Measurements from ENCODE around the gene OR13J1. TPM values are rescaled to one million over a fixed set of nuclear protein-coding genes. Genes with fewer than 3 reads are reported as not detected.
"Not testable (repeated sequence)": the region's sequence is repeated elsewhere in the genome, so short reads cannot be mapped to it uniquely, and the experiment has no call there.

OR13J1 gene
- total RNA-seq, 3 donors from 2014 or later = not detected

DNA sequence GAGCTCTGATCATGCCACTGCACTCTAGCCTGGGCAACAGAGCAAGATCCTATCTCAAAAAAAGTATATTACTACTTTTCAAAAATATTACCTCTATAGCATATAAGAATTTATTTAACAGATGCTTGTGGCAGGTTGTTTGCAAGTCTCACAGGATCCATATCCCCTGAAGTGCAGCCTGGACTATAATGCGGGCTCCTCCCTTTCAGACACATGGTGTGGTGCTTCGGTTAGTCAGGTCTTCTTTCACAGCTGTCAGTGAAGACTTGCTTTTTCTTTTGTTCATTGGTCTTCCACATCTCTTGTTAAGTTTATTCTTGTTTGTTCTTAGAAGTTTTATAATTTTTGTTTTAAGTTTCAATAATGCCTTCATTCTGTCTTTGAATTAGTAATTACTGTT, 26.4 kb upstream of the OR13J1 start:
- Histone ChIP-seq H3K4me1 (no peaks in the 10 kb centered on the region), H3K36me3 (no peaks in the 10 kb centered on the region), H3K27ac (no peak overlapping the region), H3K27me3 (no peaks in the 10 kb centered on the region), H3K9me3 (no peaks in the 10 kb centered on the region), H3K4me3 (no peak overlapping the region)
- TF ChIP-seq POLR2AphosphoS5 (IDR thresholded peaks at IDR 0.05) = no peak
- TF ChIP-seq, protein P1, sequence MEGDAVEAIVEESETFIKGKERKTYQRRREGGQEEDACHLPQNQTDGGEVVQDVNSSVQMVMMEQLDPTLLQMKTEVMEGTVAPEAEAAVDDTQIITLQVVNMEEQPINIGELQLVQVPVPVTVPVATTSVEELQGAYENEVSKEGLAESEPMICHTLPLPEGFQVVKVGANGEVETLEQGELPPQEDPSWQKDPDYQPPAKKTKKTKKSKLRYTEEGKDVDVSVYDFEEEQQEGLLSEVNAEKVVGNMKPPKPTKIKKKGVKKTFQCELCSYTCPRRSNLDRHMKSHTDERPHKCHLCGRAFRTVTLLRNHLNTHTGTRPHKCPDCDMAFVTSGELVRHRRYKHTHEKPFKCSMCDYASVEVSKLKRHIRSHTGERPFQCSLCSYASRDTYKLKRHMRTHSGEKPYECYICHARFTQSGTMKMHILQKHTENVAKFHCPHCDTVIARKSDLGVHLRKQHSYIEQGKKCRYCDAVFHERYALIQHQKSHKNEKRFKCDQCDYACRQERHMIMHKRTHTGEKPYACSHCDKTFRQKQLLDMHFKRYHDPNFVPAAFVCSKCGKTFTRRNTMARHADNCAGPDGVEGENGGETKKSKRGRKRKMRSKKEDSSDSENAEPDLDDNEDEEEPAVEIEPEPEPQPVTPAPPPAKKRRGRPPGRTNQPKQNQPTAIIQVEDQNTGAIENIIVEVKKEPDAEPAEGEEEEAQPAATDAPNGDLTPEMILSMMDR (IDR thresholded peaks at IDR 0.05) = no peak
- no peak for TF ChIP-seq POLR2A (IDR thresholded peaks at IDR 0.05)
- DNase-seq (ENCODE audit: low spot score in 2 of 2) = no peak
- intact Hi-C loops (cut with DNase I; ENCODE audit: low total_unique reads) = no loop called here

DNA sequence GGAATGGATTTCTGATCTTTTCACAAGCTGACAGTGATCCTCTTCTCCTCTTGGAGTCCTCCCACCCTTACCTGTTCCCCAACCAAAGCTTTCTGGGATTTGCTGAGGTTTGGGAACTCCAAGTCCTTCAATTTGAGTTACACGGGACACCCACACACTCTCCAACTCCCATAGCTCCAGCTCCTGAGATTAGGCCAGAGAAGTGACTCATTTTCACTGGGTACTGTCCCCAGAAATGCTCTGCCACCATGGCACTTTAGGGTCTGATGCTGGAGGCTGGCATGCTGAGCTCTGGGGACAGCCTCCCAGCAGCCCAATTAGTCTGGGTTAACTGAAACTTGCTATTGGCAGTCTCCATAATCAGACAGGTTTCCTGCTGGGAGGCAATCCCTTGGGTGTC, 21.9 kb upstream of the OR13J1 start:
- Histone ChIP-seq H3K4me1 (no peaks in the 10 kb centered on the region), H3K27ac (no peak overlapping the region), H3K27me3 (no peaks in the 10 kb centered on the region), H3K36me3 (no peaks in the 10 kb centered on the region), H3K9me3 (no peaks in the 10 kb centered on the region), H3K4me3 (no peak overlapping the region)
- no peak for TF ChIP-seq POLR2A (IDR thresholded peaks at IDR 0.05)
- TF ChIP-seq, protein P1 (IDR thresholded peaks at IDR 0.05) = no peak
- TF ChIP-seq POLR2AphosphoS5 (IDR thresholded peaks at IDR 0.05) = no peak
- no peak for DNase-seq (ENCODE audit: low spot score in 2 of 2)
- intact Hi-C loops (cut with DNase I; ENCODE audit: low total_unique reads) = no loop called here

DNA sequence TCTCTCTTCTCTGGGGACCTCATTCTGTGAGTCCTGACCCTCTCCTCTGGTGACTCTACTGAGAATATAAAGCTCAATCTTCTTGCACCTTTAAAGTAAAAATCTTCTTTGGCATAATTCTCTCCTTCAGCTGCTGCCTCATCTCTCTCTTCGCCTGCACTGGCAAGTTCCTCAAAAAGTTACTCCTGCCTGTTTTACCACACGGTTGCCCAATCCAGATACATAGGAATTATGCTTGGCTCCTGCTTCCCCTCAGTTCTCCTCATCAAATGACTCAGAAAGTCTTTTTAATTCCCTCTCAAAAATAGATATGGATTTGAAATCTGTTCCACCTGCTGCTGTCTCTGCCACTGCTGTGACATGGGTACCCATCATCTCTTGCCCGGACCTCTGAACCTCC, 21.4 kb upstream of the OR13J1 start:
- H3K27ac ChIP-seq = no peak overlapping the region
- no peak overlapping the region for H3K4me3 ChIP-seq
- H3K27me3 ChIP-seq = no peaks in the 10 kb centered on the region
- H3K4me1 ChIP-seq = no peaks in the 10 kb centered on the region
- intact Hi-C loops (cut with DNase I; ENCODE audit: low total_unique reads) = no loop called here
- no peak for DNase-seq (ENCODE audit: low spot score in 2 of 2)
- TF ChIP-seq POLR2AphosphoS5 (IDR thresholded peaks at IDR 0.05) = no peak
- no peaks in the 10 kb centered on the region for H3K9me3 ChIP-seq
- H3K36me3 ChIP-seq = no peaks in the 10 kb centered on the region

DNA sequence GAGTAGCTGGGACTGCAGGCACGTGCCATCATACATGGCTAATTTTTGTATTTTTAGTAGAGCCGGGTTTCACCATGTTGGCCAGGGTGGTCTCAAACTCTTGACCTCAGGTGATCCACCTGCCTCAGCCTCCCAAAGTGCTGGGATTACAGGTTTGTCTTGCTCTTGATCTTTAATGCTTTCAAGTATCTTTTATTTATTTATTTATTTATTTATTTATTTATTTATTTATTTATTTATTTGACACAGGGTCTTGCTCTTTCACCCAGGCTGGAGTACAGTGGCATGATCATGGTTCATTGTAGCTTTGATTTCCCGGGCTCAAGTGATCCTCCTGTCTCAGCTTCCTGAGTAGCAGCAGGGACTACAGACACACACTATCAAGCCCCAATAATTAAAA, 14.7 kb upstream of the OR13J1 start:
- intact Hi-C loops (cut with DNase I; ENCODE audit: low total_unique reads) = loop anchor here (5.0 kb wide), 1 partner anchor 93 kb away; the partner anchor contains the start of gene NPR2
- not testable (repeated sequence) for H3K36me3 ChIP-seq; H3K9me3 ChIP-seq; H3K27ac ChIP-seq; H3K4me3 ChIP-seq; DNase-seq (ENCODE audit: low spot score in 2 of 2); H3K4me1 ChIP-seq; H3K27me3 ChIP-seq

DNA sequence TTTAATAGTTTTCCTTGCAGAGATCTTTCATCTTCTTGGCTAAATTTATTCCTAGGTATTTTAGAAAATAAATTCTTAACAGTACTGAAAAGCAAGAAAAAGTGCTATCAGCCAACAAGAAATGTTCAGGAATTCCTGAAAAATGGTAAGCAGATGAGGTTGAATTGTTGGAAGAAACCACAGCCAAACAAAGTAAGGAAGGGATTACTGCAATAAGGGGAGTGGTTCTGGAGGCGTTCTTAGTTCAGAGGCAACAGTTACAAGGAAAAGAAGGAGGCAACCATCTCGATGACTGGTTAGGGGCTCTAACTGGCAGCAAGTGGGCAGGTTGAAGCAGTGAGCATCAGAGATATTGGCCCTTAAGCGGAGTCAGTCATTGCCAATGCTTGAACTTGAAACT, 12.8 kb upstream of the OR13J1 start:
- intact Hi-C loops (cut with DNase I; ENCODE audit: low total_unique reads) = no loop called here
- DNase-seq (ENCODE audit: low spot score in 2 of 2) = no peak
- H3K27me3 ChIP-seq = no peaks in the 10 kb centered on the region
- no peaks in the 10 kb centered on the region for H3K9me3 ChIP-seq
- no peaks in the 10 kb centered on the region for H3K36me3 ChIP-seq
- TF ChIP-seq POLR2AphosphoS5 (IDR thresholded peaks at IDR 0.05) (no peak), POLR2A (IDR thresholded peaks at IDR 0.05) (no peak)
- TF ChIP-seq, protein P1 (IDR thresholded peaks at IDR 0.05) = no peak
- H3K4me1 ChIP-seq = no peaks in the 10 kb centered on the region
- no peak overlapping the region for H3K27ac ChIP-seq
- no peak overlapping the region for H3K4me3 ChIP-seq

DNA sequence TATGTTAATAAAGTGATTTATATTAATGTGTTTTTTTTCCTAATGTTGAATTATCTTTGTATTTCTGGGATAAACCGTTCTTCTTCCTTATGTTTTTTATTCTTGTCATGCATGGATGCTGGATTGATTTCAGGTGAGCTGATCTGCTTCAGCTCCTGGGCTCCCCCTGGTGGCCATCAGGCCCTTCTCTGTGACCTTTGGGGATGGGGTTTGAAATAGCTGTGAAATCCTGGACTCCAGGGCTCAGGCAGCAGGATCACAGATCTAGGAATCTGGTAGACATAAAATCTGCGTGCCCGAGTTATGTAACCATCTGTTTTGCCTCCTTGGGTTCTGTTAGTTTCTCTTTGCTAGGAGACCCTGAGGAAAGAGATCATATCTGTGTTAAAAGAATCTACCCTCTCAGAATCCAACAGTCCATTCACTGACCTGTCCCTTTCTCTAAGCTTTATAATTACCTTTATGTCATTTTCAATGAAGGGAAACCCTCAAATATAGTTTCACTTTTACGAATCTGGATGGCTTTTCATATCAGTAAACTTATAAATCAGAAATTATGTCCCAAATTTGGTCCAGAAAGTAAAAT, 12.2 kb upstream of the OR13J1 start:
- no peaks in the 10 kb centered on the region for H3K36me3 ChIP-seq
- no peaks in the 10 kb centered on the region for H3K9me3 ChIP-seq
- no peak overlapping the region for H3K4me3 ChIP-seq
- no peak overlapping the region for H3K27ac ChIP-seq
- H3K4me1 ChIP-seq = no peaks in the 10 kb centered on the region
- intact Hi-C loops (cut with DNase I; ENCODE audit: low total_unique reads) = no loop called here
- no peaks in the 10 kb centered on the region for H3K27me3 ChIP-seq
- TF ChIP-seq, protein P1 (IDR thresholded peaks at IDR 0.05) = peak; percentile 87 to 96 (median 91)
- TF ChIP-seq POLR2AphosphoS5 (IDR thresholded peaks at IDR 0.05) = peak in 2 of 3 donors; percentile 52 to 65
- TF ChIP-seq POLR2A (IDR thresholded peaks at IDR 0.05) = no peak
- peak; percentile 76 to 81 for DNase-seq (ENCODE audit: low spot score in 2 of 2)

Measured in breast epithelium (tissue), 4 donors.